KBM-7 (cell line): ENCODE measurements around the gene PHF12.

Experiments
- DNase-seq: peaks from one replicate; pipeline ENCODE4 v3.0.0-alpha.2; 2015
- in situ Hi-C: fragments of 300-500 bp; cut with MboI; formaldehyde crosslinking; loops from 2 replicates; pipeline ENCODE4 v1.14.3; 2020; ENCODE audit warnings: low sequenced_read_pairs, low pct_unique_long_range_greater_than_20kb, mixed read lengths

The PHF12 gene

DNA sequence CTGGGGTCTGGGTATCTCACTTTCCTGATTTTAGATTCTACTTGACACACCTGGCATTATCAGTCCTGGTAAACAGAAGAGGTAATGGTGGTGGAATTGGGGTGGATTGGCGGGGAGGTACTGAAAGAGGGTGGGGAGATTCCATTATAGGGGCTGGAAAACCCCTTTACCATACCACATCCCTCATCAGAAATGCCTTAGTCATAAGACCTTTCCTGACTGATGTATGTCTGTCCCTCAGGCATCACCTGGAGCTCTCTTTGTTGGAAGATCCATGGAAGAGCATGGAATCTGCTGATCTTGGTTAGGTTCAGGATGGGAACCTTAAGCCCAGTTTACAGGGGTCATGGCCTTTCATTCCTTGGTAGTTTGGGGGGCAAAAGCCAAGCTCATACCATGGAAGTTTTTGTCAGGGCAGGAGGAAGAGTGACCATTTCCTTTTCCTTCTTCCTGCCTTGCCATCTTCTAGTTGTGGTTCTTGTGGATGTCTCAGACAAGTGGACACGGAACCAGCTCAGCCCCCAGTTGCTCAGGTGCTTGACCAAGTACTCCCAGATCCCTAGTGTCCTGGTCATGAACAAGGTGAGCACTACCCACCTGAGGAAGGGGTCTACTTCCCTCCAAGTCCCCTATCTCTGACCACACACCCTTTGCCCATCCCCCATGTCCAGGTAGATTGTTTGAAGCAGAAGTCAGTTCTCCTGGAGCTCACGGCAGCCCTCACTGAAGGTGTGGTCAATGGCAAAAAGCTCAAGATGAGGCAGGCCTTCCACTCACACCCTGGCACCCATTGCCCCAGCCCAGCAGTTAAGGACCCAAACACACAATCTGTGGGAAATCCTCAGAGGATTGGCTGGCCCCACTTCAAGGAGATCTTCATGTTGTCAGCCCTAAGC lies 93.2 kb downstream of the PHF12 start:
- DNase-seq: no peak
- in situ Hi-C loops: no loop called here

DNA sequence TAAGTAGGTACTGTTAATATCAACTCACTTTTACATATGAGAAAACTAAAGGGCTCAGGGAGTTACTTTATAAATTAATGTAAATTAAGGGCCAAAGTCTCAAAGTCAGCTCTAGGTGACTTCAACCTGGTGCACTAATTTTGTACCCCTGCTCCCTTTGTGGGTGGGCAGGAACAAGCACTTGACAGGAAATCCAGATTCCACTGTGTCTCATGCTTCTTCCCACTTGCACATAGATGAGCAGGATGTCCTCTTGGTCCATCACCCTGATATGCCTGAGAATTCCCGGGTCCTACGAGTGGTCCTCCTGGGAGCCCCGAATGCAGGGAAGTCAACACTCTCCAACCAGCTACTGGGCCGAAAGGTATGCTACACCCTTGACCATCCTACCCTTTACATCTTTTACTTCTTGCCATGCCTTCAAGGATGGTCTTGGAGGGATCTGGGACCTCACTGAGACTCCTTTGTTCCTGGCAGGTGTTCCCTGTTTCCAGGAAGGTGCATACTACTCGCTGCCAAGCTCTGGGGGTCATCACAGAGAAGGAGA lies 95.2 kb downstream of the PHF12 start:
- in situ Hi-C loops: no loop called here
- no peak for DNase-seq

DNA sequence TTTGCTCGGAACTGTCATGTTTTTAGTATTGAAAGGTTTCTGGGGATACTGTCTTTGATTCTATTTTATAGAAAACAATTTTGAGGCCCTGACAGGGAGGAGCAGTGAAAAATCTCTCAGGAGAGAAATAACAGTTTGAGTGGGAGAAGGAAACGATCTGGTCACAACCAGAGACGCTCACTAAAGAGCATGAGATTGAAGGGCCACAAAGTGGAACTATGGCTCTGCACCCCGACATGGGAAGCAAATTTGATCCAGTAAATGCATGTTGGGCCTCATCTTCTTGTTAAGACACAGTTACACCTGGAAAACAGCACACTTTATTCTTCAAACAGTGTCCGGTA lies 96.0 kb downstream of the PHF12 start:
- no peak for DNase-seq
- in situ Hi-C loops: no loop called here
